HG03039 (cell line): Measurements from ENCODE around the gene TFDP1.
"Not testable (repeated sequence)": the region's sequence is repeated elsewhere in the genome, so short reads cannot be mapped to it uniquely, and the experiment has no call there.

Source experiments
- ATAC-seq: cut with Tn5 transposase; IDR thresholded peaks from one replicate; pipeline ENCODE4 v1.9.1; 2021; ENCODE audit warnings: mild to moderate bottlenecking, moderate library complexity; ENCODE audit not compliant: unreplicated experiment

TFDP1 gene

DNA sequence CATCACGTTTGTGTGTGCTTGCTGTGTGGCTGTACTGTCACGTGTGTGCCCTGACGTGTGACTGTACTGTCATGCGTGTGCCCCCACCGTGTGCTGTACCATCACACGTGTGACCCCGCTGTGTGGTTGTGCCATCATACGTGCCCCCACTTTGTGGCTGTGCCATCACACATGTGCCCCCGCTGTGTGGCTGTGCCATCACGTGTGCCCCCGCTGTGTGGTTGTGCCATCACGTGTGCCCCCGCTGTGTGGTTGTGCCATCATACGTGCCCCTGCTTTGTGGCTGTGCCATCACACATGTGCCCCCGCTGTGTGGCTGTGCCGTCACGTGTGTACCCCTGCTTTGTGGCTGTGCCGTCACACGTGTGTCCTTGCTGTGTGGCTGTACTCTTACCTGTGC lies 25.7 kb downstream of the TFDP1 start:
- ATAC-seq, result no peak

DNA sequence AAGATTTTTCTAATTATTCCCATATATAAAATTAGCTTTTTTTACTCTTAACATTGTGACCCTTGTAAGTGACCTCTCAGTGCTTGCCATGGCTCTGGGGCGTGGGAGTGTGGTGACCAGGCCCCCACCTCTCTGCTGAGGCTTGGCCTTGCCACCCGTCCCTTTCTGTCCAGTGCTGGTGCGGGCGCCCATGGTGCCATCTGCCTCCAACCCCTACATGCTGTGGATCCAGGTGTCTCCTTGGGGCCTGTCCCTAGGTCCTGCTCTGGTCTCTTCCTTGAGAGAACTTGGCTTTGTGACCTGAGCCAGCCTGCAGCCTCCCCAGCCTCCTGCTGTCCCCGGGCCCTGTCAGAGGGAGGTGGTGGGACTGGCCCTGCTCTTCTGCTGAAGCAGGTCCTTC lies 27.4 kb downstream of the TFDP1 start:
- no peak for ATAC-seq

DNA sequence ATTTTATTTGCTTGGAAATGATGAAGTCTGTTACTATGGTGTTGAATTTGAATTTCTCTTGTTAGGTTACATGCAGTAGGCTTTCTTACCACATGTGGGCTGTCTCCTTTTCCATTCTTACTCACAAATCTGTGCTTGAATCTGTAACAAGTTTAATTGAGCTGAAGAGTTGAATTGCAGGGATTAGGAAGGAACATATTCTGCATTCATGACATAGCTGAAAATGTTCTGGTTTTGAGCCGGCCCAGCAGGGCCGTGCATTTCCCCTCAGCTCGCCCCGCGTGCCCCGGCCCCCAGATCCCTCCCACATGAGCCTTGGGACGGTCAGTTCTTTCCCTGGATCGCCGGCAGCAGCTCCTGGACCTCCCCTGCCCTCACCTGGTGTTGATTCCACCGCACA lies 28.1 kb downstream of the TFDP1 start:
- ATAC-seq, result no peak

DNA sequence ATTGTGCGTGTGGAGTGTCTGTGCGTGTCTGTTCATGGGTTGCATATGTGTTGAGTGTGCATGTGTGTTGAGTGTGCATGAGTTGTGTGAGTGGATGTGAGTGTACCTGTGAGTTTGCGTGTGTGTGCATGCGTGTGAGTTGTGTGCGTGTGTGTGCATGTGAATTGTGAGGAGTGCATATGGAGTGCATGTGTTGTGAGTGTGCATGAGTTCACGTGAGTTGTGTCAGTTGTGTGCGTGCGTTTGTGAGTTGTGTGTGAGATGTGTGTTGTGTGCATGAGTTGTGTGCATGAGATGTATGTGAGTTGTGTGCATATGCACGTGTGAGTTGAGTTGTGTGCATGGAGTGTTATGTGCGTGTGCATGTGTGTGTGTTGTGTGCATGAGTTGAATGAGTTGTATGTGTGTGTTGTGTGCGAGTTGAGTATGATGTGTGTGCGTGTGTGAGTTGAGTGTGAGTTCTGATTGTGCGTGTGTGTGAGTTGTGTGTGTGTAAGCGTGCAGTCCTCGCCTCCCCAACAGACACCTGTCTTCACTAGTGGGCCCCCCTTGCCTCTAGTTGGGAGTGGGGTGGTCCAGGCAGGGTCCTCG lies 29.3 kb downstream of the TFDP1 start:
- no peak for ATAC-seq

DNA sequence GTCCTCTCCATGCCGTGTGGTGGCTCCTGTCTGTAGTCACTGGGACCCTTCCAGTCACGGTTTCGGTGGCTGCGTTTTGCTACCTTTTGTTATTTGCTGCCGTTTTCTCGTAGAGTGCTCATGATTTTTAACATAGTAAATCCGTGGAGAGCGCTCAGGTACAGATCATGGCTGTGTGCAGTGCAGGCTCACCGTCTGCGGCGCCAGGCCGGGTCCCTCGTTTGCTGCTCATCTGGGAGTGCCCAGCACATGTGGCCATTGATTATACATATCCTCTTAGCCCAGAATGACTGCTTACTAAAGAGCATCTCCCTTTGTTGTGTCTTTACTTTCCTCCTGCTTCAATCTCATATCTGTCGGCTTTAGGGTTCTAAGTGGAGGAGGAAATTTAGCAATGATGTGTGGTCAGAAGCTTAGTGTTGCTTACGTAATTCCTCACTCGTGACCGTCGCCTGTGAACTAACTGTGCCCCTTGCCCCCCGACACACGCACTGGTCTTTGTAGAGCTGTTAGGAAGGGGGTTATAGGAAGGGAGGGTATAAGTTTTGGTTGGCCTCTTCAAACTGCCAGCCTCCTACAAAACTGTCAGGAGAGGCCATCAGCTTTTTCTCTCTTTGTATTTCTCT lies 31.8 kb downstream of the TFDP1 start:
- no peak for ATAC-seq

DNA sequence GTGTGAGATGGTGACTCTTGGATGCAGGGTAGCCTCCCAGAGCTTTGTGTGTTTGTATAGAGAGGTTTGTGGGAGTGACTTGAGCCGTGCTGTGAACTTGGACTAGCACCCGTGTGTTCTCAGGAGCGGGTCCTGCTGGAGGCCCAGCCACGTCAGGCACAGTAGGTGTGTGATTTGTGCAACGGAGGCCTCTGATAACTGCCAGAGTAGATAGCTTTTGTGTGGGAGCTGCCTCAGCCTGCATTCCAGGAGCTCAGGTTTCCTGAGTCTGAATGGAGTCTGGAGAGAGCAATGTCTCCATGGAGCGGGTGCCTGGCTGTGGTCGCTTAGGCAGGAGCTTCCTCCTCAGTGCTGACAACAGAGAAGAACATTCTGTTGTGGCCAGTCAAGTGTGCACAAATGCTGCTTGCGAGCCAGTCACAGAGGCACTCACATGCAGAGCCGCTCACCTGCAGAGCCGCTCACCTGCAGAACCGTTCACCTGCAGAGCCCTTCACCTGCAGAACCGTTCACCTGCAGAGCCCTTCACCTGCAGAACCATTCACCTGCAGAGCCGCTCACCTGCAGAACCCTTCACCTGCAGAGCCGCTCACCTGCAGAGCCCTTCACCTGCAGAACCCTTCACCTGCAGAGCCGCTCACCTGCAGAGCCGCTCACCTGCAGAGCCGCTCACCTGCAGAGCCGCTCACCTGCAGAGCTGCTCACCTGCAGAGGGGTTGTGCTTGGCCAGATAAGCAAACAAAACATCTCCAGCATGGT lies 32.6 kb downstream of the TFDP1 start:
- no peak for ATAC-seq

DNA sequence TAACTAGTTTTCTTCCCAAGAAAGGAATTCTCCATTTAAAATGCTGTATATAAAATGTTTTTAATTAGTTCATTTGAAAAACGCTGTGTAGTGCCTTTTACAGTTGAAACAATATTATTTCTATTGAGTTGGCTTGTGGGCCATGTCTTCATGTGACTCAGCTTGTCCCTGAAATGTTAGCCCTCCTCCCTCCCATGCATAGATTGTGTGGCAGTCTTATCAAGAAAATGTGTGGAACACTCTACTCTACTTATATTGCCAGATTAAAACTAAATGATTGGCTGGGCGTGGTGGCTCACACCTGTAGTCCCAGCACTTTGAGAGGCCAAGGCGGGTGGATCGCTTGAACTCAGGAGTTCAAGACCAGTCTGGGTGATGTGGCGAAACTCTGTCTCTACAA lies 33.4 kb downstream of the TFDP1 start:
- no peak for ATAC-seq

DNA sequence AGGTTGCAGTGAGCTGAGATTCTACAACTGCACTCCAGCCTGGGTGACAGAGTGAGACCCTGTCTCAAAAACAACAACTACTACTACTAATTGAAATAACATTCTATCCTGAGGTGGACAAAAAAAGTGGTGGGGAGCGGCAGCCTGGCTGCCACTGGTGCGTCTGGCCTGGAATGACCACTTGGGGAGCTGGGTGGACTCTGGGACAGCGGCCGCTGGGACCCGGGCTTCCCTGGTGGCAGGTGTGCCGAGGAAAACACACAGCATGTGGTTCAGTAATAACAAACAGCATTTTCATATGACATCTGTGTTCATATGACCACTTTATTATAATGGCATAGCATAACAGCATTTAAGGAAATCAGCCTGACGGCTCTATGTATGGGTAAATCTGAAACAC lies 33.9 kb downstream of the TFDP1 start:
- ATAC-seq, result no peak

DNA sequence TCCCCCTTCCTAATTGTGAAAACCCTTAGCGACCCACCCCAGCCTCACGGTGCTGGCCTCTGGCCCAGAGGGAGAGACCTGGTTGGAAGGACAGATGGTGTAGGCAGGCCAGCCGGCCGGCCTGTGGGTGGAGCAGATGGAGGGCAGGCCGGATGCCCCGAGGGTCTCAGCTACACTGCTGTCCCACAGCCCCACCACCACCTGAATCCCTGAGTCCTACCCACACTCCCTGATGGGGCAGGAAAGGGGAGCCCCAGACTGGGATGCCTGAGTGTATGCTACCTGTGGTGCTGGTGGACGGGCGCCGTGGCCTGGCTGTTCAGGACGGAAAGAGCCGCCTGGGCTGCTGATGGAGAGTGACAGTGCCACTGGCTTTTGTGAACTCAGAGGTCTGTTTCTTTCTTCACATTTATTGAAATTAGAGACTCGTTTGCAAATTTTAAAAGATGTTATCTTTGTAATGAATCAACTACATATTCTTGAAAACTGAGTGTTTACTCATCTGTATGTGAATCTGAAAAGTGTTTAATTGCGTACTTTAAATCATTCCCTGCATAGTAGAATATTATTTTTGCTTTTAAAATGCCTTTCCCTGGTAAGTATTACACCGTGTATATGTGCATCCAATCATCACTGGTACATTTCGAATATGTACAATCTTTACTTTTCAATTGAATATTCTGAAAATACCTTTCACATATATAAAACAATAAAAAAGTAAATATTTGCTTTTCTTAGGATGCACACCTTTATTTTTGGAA lies 35.7 kb downstream of the TFDP1 start:
- no peak for ATAC-seq

DNA sequence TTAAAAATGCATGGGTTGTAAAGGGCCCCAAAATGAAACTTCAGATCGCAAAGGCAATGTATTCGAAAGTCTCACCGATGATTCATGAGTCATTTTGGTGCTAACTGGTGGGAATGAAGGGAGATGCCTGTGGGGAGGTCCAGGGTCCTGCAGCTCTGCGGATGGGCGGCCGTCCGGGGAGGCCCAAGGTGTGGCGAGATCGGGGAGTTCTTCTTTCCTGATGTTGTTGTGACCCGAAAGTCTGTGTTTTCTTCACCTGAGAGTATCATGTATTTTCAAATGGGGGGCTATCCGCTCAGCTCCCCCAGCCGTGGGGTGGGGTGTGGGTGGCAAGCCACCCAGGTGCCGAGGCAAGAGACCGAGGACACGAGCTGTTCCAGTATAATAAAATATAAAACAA lies 36.5 kb downstream of the TFDP1 start:
- ATAC-seq, result no peak

DNA sequence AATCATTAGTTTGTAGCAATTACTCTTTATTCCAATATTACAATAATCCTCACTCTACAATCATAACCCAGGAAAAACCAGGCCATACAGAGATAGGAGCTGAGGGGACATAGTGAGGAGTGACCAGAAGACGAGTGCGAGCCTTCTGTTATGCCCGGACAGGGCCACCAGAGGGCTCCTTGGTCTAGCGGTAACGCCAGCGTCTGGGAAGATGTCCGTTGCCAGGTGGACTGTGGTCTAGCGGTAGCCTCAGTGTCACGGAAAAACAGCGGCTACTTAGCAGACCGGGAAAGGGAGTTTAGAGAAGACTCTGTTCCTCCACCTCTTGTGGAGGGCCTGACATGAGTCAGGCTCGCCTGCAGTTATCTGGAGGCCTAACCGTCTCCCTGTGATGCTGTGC lies 36.9 kb downstream of the TFDP1 start:
- not testable (repeated sequence) for ATAC-seq

DNA sequence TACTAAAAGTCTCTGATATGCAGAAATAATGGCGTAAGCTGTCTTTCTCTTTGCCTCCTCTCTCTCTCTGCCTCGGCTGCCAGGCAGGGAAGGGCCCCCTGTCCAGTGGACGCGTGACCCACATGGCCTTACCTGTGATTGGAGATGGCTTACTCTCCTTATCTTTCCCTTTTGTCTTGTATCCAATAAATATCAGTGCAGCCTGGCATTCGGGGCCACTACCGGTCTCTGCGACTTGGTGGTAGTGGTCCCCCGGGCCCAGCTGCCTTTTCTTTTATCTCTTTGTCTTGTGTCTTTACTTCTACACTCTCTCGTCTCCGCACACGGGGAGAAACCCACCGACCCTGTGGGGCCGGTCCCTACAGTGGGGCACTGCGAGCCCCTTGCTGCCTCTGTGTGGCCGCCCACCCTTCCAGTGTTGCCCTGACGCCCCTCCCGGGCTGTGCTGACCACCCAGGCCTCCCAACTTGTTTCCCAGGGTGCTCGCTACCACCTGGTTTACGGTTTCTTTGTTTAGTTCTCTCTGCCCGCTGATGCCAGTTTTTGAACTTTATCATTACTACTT lies 37.5 kb downstream of the TFDP1 start:
- ATAC-seq, result not testable (repeated sequence)

DNA sequence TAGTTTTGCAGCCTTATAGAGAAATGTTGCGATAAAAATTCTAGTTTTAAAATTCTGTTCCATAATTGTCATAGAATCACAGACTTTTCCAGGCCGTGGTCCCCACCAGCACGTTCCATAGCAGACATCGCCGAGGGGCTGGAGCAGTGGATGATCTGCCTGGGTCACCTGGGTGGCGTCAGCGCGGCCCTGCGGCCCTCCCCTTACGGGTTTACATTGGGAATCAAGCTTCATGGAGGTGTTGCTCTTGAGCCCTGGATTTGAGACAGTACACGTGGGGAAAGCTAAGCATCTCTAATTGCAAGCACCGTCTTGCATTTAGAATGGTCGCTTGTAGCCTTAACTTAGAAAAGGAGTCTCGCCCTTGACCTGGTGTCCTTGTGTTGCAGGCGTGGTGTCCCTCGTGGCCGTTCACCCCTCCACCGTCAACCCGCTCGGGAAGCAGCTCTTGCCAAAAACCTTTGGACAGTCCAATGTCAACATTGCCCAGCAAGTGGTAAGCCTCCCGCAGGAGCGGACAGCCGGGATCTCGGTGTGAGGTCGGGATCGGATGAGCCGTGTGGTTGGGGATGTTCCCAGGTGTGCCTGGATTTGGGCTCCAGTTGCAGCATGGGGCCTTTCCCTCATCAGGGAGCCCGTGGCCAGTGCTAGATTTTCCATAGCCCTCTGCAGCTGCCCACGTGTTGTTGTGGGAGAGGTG lies 38.4 kb downstream of the TFDP1 start:
- no peak for ATAC-seq

DNA sequence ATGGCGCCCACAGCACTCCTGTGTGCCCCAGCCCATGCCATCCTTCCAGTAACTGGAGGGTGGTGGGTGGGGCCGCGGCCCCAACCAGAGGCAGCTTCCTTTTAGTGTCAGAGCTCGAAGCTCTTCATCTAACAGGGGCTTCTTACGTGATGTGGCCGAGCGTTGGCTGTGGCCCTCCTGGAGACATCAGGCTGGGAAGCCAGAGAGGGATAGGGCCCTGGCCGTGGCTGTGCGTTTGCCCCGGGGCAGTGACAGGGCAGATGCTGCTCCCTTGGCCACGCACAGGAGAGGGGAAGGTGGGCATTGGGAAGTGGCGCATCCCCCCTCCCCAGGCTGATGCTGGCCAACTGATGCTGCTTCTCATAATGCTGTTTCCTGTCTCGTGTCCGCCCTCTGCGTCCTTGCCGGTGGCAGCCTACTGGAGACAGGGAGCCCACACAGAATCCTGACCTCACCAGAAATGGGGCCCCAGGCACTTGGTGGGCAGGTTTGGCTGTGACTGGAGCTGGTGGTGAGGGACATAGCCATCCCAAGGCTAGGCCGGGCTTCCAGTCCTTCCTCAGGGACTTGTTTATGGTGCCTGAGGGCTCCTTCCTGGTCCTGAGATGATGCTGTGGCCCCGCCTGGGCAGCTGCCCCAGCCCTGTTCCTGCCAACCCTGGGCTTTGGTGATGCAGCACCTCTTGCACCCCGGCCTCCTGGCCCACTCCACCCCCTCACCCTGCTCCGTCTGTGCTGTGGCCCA lies 39.1 kb downstream of the TFDP1 start:
- ATAC-seq, result no peak

DNA sequence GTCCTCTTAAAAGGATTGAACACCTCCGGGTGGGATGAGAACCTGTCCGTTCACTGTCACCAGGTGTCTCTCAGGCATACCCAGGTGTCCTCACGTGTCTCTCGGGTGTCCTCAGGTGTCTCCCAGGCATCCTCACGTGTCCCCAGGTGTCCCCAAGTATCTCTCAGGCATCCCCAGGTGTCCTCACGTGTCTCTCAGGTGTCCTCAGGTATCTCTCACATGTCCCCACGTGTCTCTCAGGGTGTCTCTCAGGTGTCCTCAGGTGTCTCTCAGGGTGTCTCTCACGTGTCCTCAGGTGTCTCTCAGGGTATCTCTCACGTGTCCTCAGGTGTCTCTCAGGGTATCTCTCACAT lies 39.7 kb downstream of the TFDP1 start:
- ATAC-seq, result no peak

DNA sequence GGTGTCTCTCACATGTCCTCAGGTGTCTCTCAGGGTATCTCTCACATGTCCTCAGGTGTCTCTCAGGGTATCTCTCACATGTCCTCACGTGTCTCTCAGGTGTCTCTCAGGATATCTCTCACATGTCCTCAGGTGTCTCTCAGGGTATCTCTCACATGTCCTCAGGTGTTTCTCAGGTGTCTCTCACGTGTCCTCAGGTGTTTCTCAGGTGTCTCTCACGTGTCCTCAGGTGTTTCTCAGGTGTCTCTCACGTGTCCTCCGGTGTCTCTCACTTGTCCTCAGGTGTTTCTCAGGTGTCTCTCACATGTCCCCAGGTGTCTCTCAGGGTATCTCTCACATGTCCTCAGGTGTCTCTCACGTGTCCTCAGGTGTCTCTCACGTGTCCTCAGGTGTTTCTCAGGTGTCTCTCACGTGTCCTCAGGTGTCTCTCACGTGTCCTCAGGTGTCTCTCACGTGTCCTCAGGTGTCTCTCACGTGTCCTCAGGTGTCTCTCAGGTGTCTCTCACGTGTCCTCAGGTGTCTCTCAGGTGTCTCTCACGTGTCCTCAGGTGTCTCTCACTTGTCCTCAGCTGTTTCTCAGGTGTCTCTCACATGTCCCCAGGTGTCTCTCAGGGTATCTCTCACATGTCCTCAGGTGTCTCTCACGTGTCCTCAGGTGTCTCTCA lies 40.2 kb downstream of the TFDP1 start:
- not testable (repeated sequence) for ATAC-seq

DNA sequence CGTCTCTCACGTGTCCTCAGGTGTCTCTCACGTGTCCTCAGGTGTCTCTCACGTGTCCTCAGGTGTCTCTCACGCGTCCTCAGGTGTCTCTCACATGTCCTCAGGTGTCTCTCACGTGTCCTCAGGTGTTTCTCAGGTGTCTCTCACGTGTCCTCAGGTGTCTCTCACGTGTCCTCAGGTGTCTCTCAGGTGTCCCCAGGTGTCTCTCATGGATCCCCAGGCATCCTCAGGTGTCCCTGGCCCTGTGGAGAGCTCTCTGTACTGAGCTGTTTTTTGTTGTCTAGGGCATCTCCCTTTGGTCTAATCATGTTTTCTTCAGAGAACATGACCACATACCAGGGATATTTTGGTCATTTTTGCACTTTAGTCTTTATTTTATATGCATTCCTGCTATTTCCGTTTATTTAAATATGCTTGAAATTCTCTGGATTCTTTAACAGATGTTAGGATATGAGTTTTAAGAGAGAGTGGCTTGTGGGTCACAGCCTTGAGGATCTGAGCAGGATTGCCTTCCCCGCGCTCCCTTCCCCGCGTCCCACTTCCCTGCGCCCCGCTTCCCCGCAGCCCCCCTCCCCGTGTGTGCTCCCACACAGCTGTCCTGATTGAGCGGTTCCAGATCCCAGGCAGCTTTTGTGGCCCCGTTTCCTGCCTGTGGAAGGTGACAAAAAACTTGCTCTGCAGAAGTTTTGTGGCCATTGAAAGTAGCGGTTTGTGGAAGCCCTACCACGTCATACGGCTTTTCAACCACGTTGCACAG lies 41.6 kb downstream of the TFDP1 start:
- no peak for ATAC-seq

DNA sequence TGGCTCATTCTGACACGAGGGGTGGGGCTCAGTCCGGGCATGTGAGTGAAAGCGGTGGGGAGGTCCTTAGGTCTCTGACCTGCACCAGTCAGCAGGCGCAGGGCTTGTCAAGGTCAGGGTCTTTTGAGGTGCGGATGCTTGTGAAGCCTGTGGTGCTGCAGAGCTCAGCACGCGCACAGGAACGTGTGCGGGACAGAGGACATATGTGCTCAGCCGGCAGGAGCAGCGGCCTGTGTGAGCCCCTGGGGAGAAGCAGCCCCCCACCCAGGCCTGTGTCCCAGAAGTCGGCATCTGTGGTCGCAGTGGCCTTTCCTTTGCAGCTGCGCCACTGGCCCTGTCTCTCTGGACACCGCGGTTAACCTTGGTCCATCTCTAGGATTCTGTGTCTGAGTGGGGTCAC lies 42.6 kb downstream of the TFDP1 start:
- ATAC-seq, result no peak
